Tibial nerve (tissue), 4 donors: ENCODE results near the gene KRT25. TPM values are rescaled to one million over a fixed set of nuclear protein-coding genes. Genes with fewer than 3 reads are reported as not detected.
"Not testable (repeated sequence)": the region's sequence is repeated elsewhere in the genome, so short reads cannot be mapped to it uniquely, and the experiment has no call there.

Experiments
- DNase-seq, 2 donors: peaks; one replicate each; pipeline ENCODE4 v3.0.0-alpha.2; 2019; ENCODE audit warnings: low spot score in 2 of 2
- H3K27ac ChIP-seq, 4 donors: fragments of 200-600 bp; sonication (generic) in 3 of 4; one replicate each; pipeline ENCODE4 v1.5.1; 2017 to 2019; ENCODE audit warnings: mild to moderate bottlenecking in 1 of 4
- H3K27me3 ChIP-seq, 2 donors: fragments of 200-600 bp; sonication (generic) in 1 of 2; one replicate each; pipeline versions ENCODE4 v1.5.1 to v1.6.0; 2017 to 2019
- H3K36me3 ChIP-seq, 3 donors: fragments of 200-600 bp; sonication (generic); one replicate each; pipeline ENCODE4 v1.5.1; 2018 to 2019
- H3K4me1 ChIP-seq, 4 donors: fragments of 200-600 bp; sonication (generic) in 3 of 4; one replicate each; pipeline ENCODE4 v1.5.1; 2017 to 2019
- H3K4me3 ChIP-seq, 4 donors: fragments of 200-600 bp; sonication (generic) in 3 of 4; one replicate each; pipeline ENCODE4 v1.5.1; 2017 to 2019; ENCODE audit warnings: mild to moderate bottlenecking in 1 of 4, moderate library complexity in 1 of 4
- H3K9me3 ChIP-seq, 4 donors: fragments of 200-600 bp; sonication (generic) in 3 of 4; one replicate each; pipeline ENCODE4 v1.5.1; 2017 to 2019
- CTCF ChIP-seq, 5 experiments: fragments of 200-600 bp in 3 of 5; fragments of 450-650 bp in 2 of 5; sonication (generic) in 3 of 5; IDR thresholded peaks; one replicate each; pipeline ENCODE4 v1.5.1; 2016 to 2019; ENCODE audit warnings: antibody characterized with exemption in 5 of 5, mild to moderate bottlenecking in 3 of 5, moderate library complexity in 2 of 5
- EP300 ChIP-seq, 2 donors: sonication (generic); formaldehyde crosslinking; IDR thresholded peaks; one replicate each; pipeline ENCODE4 v1.6.1; 2017; ENCODE audit warnings: antibody characterized with exemption in 2 of 2, mild to moderate bottlenecking in 1 of 2
- POLR2A ChIP-seq, 2 donors: fragments of 450-650 bp; IDR thresholded peaks; one replicate each; pipeline ENCODE4 v1.6.1; 2017; ENCODE audit warnings: antibody characterized with exemption in 2 of 2, mild to moderate bottlenecking in 2 of 2, moderate library complexity in 2 of 2
- WGBS, 2 donors: methylation state at CpG; one replicate each; pipeline ENCODE4 v1.1.5; 2018; 5-methylcytosine and 5-hydroxymethylcytosine counted together
- total RNA-seq, 4 donors: library from RNA; depleted of rRNA; stranded (reverse); fragments of >200 nt; gene quantifications; one replicate each; pipeline ENCODE4 v1.1.0, GENCODE V29; 2016

The KRT25 gene
- total RNA-seq, 4 donors from 2014 or later, result 0.22 to 0.84 (median 0.39) TPM; not detected in 1

- H3K4me1 ChIP-seq, result no peaks in the 10 kb centered on the region
- peaks cover 0 to 6% of the 10 kb centered on the region in 2 donors for H3K27me3 ChIP-seq
- H3K27ac ChIP-seq, result no peak overlapping the region
- DNase-seq, result no peak
- 72 to 81% methylated on average over 6 of the region's 6 CpGs for WGBS, 2 donors
- TF ChIP-seq CTCF (IDR thresholded peaks at IDR 0.05) (no peak), EP300 (IDR thresholded peaks at IDR 0.05) (no peak), POLR2A (IDR thresholded peaks at IDR 0.05) (no peak)
- no peak overlapping the region for H3K4me3 ChIP-seq
- H3K36me3 ChIP-seq, result no peaks in the 10 kb centered on the region
- H3K9me3 ChIP-seq, result no peaks in the 10 kb centered on the region
These were observed 4.7 kb downstream of the KRT25 start for GRCh38 chr17:40750391-40750790.

- WGBS, 2 donors, result 80 to 83% methylated on average over 1 of the region's 1 CpG
- H3K4me1 ChIP-seq, DNase-seq, H3K36me3 ChIP-seq, H3K27ac ChIP-seq, H3K27me3 ChIP-seq, H3K9me3 ChIP-seq, H3K4me3 ChIP-seq: not testable (repeated sequence)
These were observed 6.5 kb downstream of the KRT25 start for GRCh38 chr17:40748666-40749065.

- H3K36me3 ChIP-seq, result no peaks in the 10 kb centered on the region
- no peak for TF ChIP-seq CTCF (IDR thresholded peaks at IDR 0.05)
- TF ChIP-seq EP300 (IDR thresholded peaks at IDR 0.05), result no peak
- no peak for TF ChIP-seq POLR2A (IDR thresholded peaks at IDR 0.05)
- H3K9me3 ChIP-seq, result peaks cover 0 to 14% (median 2%) of the 10 kb centered on the region in 4 donors
- H3K4me3 ChIP-seq, result no peak overlapping the region
- no peaks in the 10 kb centered on the region for H3K4me1 ChIP-seq
- no peaks in the 10 kb centered on the region for H3K27me3 ChIP-seq
- 57 to 62% methylated on average over 4 of the region's 4 CpGs for WGBS, 2 donors
- H3K27ac ChIP-seq, result no peak overlapping the region
- no peak for DNase-seq
These were observed 16.6 kb downstream of the KRT25 start for GRCh38 chr17:40738553-40738952.

GRCh38 chr17:40735016-40735415 is 20.1 kb downstream of the KRT25 start:
- H3K36me3 ChIP-seq, result no peaks in the 10 kb centered on the region
- no peak overlapping the region for H3K4me3 ChIP-seq
- H3K27ac ChIP-seq, result no peak overlapping the region
- WGBS, 2 donors, result 82 to 85% methylated on average over 1 of the region's 1 CpG
- no peak for DNase-seq
- no peaks in the 10 kb centered on the region for H3K4me1 ChIP-seq
- no peaks in the 10 kb centered on the region for H3K9me3 ChIP-seq
- TF ChIP-seq POLR2A (IDR thresholded peaks at IDR 0.05) (no peak), CTCF (IDR thresholded peaks at IDR 0.05) (no peak), EP300 (IDR thresholded peaks at IDR 0.05) (no peak)
- no peaks in the 10 kb centered on the region for H3K27me3 ChIP-seq

GRCh38 chr17:40734018-40734417 is 21.1 kb downstream of the KRT25 start:
- H3K27ac ChIP-seq, result no peak overlapping the region
- no peak for DNase-seq
- no peaks in the 10 kb centered on the region for H3K9me3 ChIP-seq
- no peaks in the 10 kb centered on the region for H3K4me1 ChIP-seq
- TF ChIP-seq POLR2A (IDR thresholded peaks at IDR 0.05), result no peak
- TF ChIP-seq EP300 (IDR thresholded peaks at IDR 0.05), result no peak
- no peaks in the 10 kb centered on the region for H3K27me3 ChIP-seq
- no peak overlapping the region for H3K4me3 ChIP-seq
- 81 to 83% methylated on average over 6 of the region's 6 CpGs for WGBS, 2 donors
- H3K36me3 ChIP-seq, result no peaks in the 10 kb centered on the region

- 55 to 65% methylated on average over 1 of the region's 1 CpG for WGBS, 2 donors
These were observed 24.2 kb downstream of the KRT25 start for GRCh38 chr17:40730970-40731369.

More at GRCh38 chr17:40730970-40731369, 24.2 kb downstream of the KRT25 start:
- TF ChIP-seq EP300 (IDR thresholded peaks at IDR 0.05), result no peak
- Histone ChIP-seq H3K9me3 (no peaks in the 10 kb centered on the region), H3K4me3 (no peak overlapping the region), H3K36me3 (no peaks in the 10 kb centered on the region), H3K27ac (no peak overlapping the region), H3K27me3 (no peaks in the 10 kb centered on the region), H3K4me1 (peaks cover 0 to 5% (median 0%) of the 10 kb centered on the region in 4 donors)
- no peak for DNase-seq
